Mononuclear cell (primary cell): ENCODE data around the gene SH3RF2. TPM values are rescaled to one million over a fixed set of nuclear protein-coding genes. Genes with fewer than 3 reads are reported as not detected.

Experiments used
- H3K27me3 ChIP-seq: 2 replicates; pipeline ENCODE4 v1.6.0; 2011; ENCODE audit warnings: low read length, control low read depth; ENCODE audit not compliant: insufficient read depth
- H3K4me1 ChIP-seq: 2 replicates; pipeline ENCODE4 v1.5.1; 2011; ENCODE audit warnings: mild to moderate bottlenecking, low read length, control low read depth; ENCODE audit not compliant: insufficient read depth
- H3K4me3 ChIP-seq: 2 replicates; pipeline ENCODE4 v1.5.1; 2011; ENCODE audit warnings: mild to moderate bottlenecking, low read length, moderate library complexity
- H3K9me3 ChIP-seq: 2 replicates; pipeline ENCODE4 v1.5.1; 2011; ENCODE audit warnings: low read depth, mild to moderate bottlenecking, control low read depth, low read length
- total RNA-seq: library from RNA; depleted of rRNA; stranded (reverse); fragments of >200 nt; gene quantifications from one replicate; pipeline ENCODE4 v1.2.3, GENCODE V29; 2012

The SH3RF2 gene
- total RNA-seq, 1 donor: 0.31 TPM

DNA sequence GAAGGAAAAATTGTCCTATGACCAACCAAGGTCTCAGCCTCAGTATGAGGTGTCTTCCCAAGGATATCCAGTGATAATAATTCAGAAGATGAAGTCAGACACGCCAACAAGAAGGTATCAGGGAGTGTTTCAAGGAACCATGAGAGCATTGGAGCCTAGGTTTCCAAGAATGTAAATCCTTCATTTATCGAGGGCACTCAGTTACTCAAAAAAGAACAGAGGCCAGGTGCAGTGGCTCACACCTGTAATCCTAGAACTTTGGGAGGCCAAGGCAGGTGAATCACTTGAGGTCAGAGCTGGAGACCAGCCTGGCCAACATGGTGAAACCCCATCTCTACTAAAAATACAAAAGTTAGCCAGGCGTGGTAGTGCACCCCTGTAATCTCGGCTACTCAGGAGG, 98.2 kb downstream of the SH3RF2 start:
- Histone ChIP-seq H3K27me3 (no peaks in the 10 kb centered on the region), H3K4me1 (peaks cover 4% of the 10 kb centered on the region), H3K9me3 (no peaks in the 10 kb centered on the region), H3K4me3 (no peak overlapping the region)

DNA sequence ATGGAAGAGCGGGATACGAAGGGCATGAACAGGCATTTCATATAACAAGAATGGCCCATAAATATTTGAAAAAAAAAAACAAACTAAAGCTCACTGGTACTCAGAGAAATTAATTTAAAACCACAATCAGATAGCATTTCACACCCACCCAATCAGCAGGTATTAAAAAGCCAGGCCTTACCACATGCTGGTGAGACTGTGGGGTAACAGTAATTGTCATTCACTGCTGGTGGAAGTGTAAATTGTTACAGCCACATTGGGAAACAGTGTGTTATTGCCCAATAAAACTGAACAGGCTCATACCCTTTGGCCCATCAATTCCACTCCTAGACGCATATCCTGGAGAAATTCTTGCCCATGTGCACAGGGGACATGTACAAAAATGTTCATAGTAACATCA, 103.0 kb downstream of the SH3RF2 start:
- Histone ChIP-seq H3K27me3 (no peaks in the 10 kb centered on the region), H3K4me1 (peaks cover 16% of the 10 kb centered on the region), H3K4me3 (no peak overlapping the region), H3K9me3 (no peaks in the 10 kb centered on the region)

DNA sequence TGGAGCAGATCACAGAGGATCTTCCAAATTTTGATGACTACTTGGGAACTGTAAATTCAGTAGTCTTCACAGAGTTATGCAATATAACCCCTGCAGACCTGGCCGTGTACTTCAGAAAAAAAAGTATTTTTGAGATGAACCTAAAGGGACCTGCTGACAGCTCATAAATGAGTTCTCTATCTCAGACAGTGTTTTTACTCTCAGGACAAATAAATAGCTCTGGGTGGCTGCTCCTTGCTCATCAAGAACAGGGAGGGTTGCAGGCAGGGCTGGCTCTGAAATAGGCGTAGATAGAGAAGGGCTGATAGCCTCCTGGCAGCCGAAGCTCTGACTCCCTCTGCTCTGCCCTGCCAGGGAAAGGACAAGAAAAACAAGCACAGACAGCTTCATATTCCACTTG, 104.1 kb downstream of the SH3RF2 start:
- H3K27me3 ChIP-seq: no peaks in the 10 kb centered on the region
- peaks cover 16% of the 10 kb centered on the region for H3K4me1 ChIP-seq
- H3K9me3 ChIP-seq: no peaks in the 10 kb centered on the region
- H3K4me3 ChIP-seq: no peak overlapping the region

DNA sequence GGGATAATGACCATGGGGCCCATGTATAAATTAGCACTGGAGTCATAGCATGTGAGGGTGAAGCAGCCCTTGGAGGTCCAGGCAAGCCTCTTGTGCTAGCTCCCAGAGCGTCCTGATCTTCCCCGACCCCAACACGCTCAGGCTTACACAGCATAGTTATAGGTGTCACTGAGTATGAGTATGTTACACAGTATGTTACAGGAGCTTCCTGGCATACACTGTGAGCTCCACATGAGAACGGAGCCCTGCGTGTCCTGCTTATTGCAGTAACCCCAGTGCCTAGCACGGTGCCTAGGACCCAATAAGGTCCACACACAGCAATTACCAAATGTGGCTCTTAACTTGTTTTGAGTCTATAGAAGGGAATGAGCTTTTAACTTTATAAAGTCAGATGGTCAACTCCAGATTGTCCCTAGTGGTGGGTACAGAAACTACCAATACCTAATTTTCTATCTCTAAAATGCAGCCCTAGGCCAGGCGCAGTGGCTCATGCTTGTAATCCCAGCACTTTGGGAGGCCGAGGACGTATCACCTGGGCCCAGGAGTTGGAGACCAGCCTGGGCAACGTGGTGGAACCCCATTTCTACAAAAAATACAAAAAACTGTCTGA, 104.9 kb downstream of the SH3RF2 start:
- Histone ChIP-seq H3K9me3 (no peaks in the 10 kb centered on the region), H3K27me3 (no peaks in the 10 kb centered on the region), H3K4me1 (peaks cover 16% of the 10 kb centered on the region), H3K4me3 (no peak overlapping the region)

DNA sequence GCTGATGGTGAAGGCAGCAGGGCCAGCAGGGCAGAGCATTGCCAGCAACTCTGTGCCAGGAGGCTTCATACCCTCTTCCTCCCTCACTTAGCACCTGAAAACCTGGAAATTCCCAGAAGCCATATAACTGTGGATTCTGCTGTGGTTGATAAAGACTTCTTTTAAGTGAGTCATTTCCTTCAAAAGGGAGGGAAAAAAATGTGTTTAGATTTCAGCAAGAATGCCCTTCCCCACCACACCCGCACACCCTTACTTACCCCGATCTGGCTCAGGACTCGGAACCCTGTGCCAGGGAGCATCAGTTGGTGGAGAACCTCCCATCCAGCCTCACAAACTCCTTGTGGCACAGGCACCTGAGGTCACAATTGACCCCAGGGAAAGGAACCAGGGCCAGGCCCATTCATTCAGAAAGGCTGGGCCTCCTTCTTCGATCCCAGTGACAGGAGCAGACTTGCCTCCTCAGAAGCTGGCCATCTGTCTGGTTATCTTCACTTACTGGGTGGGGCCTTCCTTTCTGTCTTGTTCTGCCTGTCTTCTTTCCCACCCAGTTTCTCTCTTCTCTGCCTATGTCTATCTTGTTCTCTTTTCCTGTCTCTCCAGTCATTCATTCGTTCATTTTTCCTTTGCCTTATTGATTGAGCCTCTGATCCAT, 106.4 kb downstream of the SH3RF2 start:
- Histone ChIP-seq H3K9me3 (no peaks in the 10 kb centered on the region), H3K4me1 (peaks cover 16% of the 10 kb centered on the region), H3K4me3 (no peak overlapping the region), H3K27me3 (no peaks in the 10 kb centered on the region)

DNA sequence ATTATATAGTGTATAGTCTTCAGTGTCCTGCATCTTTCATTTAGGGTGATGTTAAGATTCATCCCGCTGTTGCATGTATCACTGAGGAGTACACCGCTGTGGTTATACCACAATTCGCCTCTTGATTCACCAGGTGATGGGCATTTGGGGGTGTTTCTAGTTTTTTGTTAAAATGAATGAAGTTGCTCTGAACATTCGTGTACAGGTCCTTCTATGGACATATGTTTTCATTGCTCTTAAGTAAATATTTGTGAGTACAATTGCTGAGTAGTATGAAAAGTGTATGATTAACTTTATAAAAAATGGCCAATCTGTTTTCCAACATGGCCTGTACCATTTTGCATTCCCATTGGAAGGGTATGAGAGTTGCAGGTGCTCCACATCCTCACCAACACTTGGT, 107.3 kb downstream of the SH3RF2 start:
- Histone ChIP-seq H3K4me3 (no peak overlapping the region), H3K27me3 (no peaks in the 10 kb centered on the region), H3K9me3 (no peaks in the 10 kb centered on the region), H3K4me1 (peaks cover 16% of the 10 kb centered on the region)

DNA sequence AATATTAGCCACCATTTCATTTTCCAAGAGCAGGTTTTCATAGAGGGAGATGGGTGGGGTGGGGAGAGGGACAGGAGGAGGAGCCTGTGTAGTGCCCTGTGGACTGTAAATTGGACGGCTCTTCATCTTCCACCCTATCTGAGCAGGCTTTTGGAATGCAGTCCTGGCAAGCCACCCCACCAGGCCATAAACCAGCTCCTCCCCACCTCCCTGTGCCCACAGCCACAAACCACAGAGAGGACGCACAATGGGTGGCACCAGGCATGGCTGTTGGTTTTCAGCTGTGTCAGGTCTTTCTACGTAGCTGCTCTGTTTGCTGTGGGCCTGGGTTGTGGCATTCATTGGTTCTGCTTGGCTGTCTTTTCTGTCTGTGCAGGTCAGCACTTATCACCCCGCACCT, 111.0 kb downstream of the SH3RF2 start:
- no peaks in the 10 kb centered on the region for H3K4me1 ChIP-seq
- H3K27me3 ChIP-seq: no peaks in the 10 kb centered on the region
- no peak overlapping the region for H3K4me3 ChIP-seq
- H3K9me3 ChIP-seq: no peaks in the 10 kb centered on the region

DNA sequence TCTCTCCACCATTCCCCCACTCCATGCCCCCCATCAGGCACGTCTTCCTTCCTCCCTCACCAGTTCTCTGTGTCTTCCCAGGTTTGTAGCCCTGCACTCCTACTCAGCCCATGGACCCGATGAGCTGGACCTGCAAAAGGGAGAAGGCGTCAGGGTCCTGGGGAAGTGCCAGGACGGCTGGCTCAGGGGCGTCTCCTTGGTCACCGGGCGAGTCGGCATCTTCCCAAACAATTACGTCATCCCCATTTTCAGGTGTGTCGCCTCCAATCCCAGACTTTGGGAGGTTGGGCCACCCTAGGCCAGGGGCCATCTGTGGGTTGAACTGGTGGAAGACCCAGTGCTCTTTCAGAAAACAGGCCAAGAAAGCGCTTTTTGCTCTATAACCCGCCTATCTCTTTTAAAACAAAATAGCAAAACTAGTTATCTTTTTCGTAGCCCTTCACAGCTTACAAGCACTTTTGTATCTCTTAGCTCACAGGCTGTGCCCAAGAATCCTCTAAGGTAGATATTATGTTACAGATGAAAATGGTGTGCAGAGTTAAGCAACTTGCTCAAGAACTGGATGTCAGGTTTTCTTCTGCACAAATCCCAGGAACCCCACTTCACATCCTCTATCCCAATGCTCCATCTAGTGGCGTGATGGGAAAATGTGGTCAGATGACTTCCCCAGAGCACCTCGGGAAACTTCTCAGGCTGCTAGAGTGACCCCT, 112.8 kb downstream of the SH3RF2 start:
- Histone ChIP-seq H3K27me3 (no peaks in the 10 kb centered on the region), H3K4me3 (no peak overlapping the region), H3K9me3 (no peaks in the 10 kb centered on the region), H3K4me1 (no peaks in the 10 kb centered on the region)

DNA sequence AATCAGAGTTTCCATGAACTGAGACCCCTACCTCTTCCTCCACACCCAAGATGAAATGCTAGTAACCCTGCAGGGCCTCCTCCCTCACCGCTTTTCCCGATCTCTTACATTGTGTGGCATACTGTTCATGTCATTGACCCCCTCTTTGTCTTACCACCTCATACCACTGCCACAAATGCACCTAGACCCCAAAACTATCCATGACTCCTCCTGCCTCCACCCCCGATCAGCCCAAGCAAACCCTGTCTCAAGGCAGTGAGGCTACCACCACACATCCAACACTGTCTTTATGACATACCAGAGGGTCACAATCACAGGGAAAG, 113.3 kb downstream of the SH3RF2 start:
- Histone ChIP-seq H3K4me3 (no peak overlapping the region), H3K4me1 (no peaks in the 10 kb centered on the region), H3K9me3 (no peaks in the 10 kb centered on the region), H3K27me3 (no peaks in the 10 kb centered on the region)

DNA sequence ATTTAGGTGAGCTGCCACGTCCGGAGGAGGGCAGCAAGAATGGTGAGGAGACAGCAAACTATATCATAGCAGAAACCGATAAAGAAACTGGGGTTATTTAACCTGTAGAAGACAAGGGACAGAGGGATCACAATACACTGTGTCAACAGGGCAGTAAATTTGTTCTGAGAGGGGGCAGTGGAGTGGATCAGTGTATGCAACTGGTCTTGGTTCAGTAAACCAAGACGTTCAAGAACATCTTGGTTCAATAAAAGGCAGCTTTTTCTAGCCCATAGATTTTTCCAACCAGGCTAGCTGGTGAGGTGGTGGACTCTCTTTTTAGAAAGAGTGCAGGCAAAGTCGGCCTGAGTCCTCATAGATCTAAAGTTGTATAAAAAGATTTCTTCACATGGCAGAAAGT, 113.7 kb downstream of the SH3RF2 start:
- no peaks in the 10 kb centered on the region for H3K27me3 ChIP-seq
- no peak overlapping the region for H3K4me3 ChIP-seq
- no peaks in the 10 kb centered on the region for H3K4me1 ChIP-seq
- no peaks in the 10 kb centered on the region for H3K9me3 ChIP-seq

DNA sequence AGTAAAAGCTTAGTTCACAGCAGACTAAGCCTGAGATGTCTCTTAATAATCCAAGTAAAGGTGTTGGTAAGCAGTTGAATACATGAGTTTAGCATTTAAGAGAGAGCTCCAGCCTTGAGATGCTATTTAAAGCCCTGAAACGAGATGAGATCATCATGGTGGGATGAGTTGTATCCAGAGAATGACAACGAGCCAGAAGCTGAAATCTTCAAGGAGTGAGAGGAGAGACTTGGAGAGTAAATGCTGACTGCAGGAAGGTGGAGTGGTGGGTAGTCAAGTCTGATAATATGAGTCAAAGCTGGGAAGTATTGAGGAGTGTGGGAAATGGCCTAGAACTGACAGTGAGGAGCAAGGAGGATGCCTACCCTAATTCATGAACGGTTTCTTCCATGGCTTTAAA, 115.3 kb downstream of the SH3RF2 start:
- H3K4me1 ChIP-seq: no peaks in the 10 kb centered on the region
- H3K9me3 ChIP-seq: no peaks in the 10 kb centered on the region
- H3K4me3 ChIP-seq: no peak overlapping the region
- no peaks in the 10 kb centered on the region for H3K27me3 ChIP-seq

DNA sequence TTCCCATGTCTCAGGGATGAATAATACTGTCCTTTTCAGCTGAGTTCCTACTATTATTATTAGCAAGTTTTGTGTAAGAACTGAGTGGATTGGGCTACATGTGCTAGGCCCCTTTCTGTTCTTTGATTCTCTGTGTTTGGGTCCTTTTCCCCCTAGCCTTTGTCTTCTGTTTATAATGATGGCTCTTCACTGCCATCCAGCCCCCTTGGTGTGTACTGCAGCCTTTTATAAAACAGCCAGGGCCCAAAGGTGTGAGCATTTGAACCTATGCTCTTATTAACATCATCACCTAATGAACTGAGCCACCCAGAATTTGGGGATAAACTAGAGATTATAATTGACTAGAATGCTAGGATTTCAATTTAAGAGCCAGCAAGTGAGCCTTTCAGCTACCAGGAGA, 116.4 kb downstream of the SH3RF2 start:
- Histone ChIP-seq H3K27me3 (no peaks in the 10 kb centered on the region), H3K9me3 (no peaks in the 10 kb centered on the region)

DNA sequence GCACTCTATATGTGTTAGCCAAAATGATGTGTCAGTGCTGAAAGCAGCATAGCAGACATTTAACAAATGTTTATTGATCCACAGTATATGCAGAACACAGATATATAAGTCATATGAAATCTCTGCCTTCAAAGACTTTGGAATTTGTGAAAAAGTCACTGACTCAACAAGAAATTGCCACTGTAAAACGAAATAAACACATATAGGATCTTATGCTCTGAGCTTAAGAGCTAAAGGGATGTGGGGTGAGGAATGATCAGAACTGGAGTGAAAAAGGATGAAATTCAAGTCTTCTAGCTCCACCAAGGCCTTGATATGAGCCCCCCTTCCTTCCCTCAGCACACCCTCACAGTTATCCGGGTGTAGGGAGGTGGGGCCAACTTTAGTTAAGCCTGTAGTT, 119.1 kb downstream of the SH3RF2 start:
- H3K27me3 ChIP-seq: no peaks in the 10 kb centered on the region
- no peaks in the 10 kb centered on the region for H3K4me1 ChIP-seq
- no peaks in the 10 kb centered on the region for H3K9me3 ChIP-seq
- H3K4me3 ChIP-seq: no peak overlapping the region

More for the DNA sequence above, 116.4 kb downstream of the SH3RF2 start:
- Histone ChIP-seq H3K4me3 (no peak overlapping the region), H3K4me1 (no peaks in the 10 kb centered on the region)

DNA sequence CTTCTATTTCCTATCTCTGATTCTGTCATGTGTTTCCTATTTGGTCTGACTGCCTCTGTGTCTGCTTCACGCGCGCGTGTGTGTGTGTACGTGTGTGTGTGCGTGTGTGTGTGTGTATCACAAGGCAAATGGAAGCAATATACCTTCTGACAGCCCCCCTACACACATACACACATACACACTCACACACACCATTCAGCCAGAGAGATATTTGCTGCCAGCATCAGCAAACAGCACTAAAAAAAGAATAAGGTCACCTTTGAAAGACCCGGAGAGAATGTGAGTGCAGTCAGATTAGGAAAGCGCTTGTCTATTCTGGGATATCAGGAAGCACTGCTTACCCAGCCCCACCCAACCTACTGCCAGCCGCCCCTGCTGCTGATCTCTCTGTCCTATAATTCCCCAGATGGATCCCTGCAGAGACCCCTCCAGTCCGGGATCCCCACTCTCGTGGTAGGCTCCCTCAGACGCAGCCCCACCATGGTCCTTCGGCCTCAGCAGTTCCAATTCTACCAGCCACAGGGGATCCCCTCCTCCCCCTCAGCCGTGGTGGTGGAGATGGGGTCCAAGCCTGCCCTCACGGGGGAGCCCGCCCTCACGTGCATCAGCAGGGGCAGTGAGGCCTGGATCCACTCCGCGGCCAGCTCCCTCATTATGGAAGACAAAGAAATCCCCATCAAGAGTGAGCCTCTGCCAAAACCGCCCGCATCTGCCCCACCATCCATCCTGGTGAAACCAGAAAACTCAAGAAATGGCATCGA, 123.3 kb downstream of the SH3RF2 start:
- H3K4me3 ChIP-seq: no peak overlapping the region
- no peaks in the 10 kb centered on the region for H3K9me3 ChIP-seq
- no peaks in the 10 kb centered on the region for H3K4me1 ChIP-seq
- H3K27me3 ChIP-seq: no peaks in the 10 kb centered on the region

DNA sequence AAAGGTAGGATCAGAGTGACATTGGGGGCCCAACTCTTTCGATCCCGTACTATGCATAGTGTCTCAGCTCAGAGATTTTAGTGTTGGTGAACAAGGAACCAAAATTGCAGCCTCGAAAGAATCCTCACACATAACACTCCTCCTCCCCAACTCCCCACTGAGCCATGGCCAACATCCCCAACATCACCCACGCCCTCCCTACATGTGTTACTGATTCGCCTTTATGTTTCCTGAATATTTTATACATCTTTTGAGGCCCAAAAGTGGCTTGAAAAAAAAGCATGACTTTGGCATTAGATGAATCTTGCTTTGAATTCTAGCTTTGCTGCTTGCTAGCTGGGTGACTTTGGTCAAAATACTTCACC, 123.8 kb downstream of the SH3RF2 start:
- Histone ChIP-seq H3K4me3 (no peak overlapping the region), H3K27me3 (no peaks in the 10 kb centered on the region), H3K4me1 (no peaks in the 10 kb centered on the region), H3K9me3 (no peaks in the 10 kb centered on the region)
